ENCODE measurements around the gene PDE1C. TPM values are rescaled to one million over a fixed set of nuclear protein-coding genes. Genes with fewer than 3 reads are reported as not detected.

PDE1C gene
- total RNA-seq, 2 experiments from 2014 or later: not detected

- POLR2A ChIA-PET: no interaction called here
- H3K27ac Mint-ChIP-seq: no peak overlapping the region
These were observed 186.4 kb downstream of the PDE1C start for GRCh38 chr7:31883761-31884164.

GRCh38 chr7:31882187-31882586, 188.0 kb downstream of the PDE1C start:
- ChIA-PET POLR2A (no interaction called here), CTCF (no interaction called here)
- no peaks in the 10 kb centered on the region for H3K27me3 Mint-ChIP-seq
- H3K9me3 Mint-ChIP-seq: peaks cover 16% of the 10 kb centered on the region
- intact Hi-C loops (cut with micrococcal nuclease): no loop called here
- H3K36me3 Mint-ChIP-seq: no peaks in the 10 kb centered on the region
- H3K4me1 Mint-ChIP-seq (ENCODE audit: low read depth): no peaks in the 10 kb centered on the region
- H3K27ac Mint-ChIP-seq: no peak overlapping the region
- DNase-seq: no peak
- H3K4me3 Mint-ChIP-seq: no peak overlapping the region

More at GRCh38 chr7:31883761-31884164, 186.4 kb downstream of the PDE1C start:
- H3K4me3 Mint-ChIP-seq: no peak overlapping the region
- H3K36me3 Mint-ChIP-seq: no peaks in the 10 kb centered on the region
- intact Hi-C loops (cut with micrococcal nuclease): no loop called here
- no peaks in the 10 kb centered on the region for H3K4me1 Mint-ChIP-seq (ENCODE audit: low read depth)
- peaks cover 18% of the 10 kb centered on the region for H3K9me3 Mint-ChIP-seq
- H3K27me3 Mint-ChIP-seq: no peaks in the 10 kb centered on the region
- CTCF ChIA-PET: interaction anchor here (1.0 kb wide), 1 partner anchor 55 kb away, joined by 3 read pairs; no protein-coding TSS in a partner anchor
- DNase-seq: no peak

GRCh38 chr7:31878875-31879274, 191.3 kb downstream of the PDE1C start:
- no peaks in the 10 kb centered on the region for H3K27me3 Mint-ChIP-seq
- no peaks in the 10 kb centered on the region for H3K36me3 Mint-ChIP-seq
- intact Hi-C loops (cut with micrococcal nuclease): no loop called here
- H3K9me3 Mint-ChIP-seq: peaks cover 7% of the 10 kb centered on the region
- ChIA-PET CTCF (no interaction called here), POLR2A (no interaction called here)
- no peak for DNase-seq
- H3K4me3 Mint-ChIP-seq: no peak overlapping the region
- H3K27ac Mint-ChIP-seq: no peak overlapping the region
- no peaks in the 10 kb centered on the region for H3K4me1 Mint-ChIP-seq (ENCODE audit: low read depth)

GRCh38 chr7:31875424-31875823, 194.8 kb downstream of the PDE1C start:
- DNase-seq: no peak
- no peaks in the 10 kb centered on the region for H3K36me3 Mint-ChIP-seq
- H3K4me3 Mint-ChIP-seq: no peak overlapping the region
- ChIA-PET CTCF (no interaction called here), POLR2A (no interaction called here)
- no peaks in the 10 kb centered on the region for H3K4me1 Mint-ChIP-seq (ENCODE audit: low read depth)
- H3K27me3 Mint-ChIP-seq: no peaks in the 10 kb centered on the region
- intact Hi-C loops (cut with micrococcal nuclease): no loop called here
- H3K9me3 Mint-ChIP-seq: peaks cover 4% of the 10 kb centered on the region
- no peak overlapping the region for H3K27ac Mint-ChIP-seq

GRCh38 chr7:31874631-31875386, 195.4 kb downstream of the PDE1C start:
- Mint-ChIP-seq H3K4me1 (ENCODE audit: low read depth) (no peaks in the 10 kb centered on the region), H3K27ac (no peak overlapping the region), H3K27me3 (no peaks in the 10 kb centered on the region), H3K4me3 (no peak overlapping the region), H3K9me3 (peaks cover 4% of the 10 kb centered on the region), H3K36me3 (no peaks in the 10 kb centered on the region)
- no peak for DNase-seq
- ChIA-PET CTCF (no interaction called here), POLR2A (no interaction called here)
- intact Hi-C loops (cut with micrococcal nuclease): no loop called here

- H3K36me3 Mint-ChIP-seq: no peaks in the 10 kb centered on the region
- intact Hi-C loops (cut with micrococcal nuclease): no loop called here
- no peak overlapping the region for H3K4me3 Mint-ChIP-seq
- ChIA-PET CTCF (no interaction called here), POLR2A (no interaction called here)
- DNase-seq: no peak
- no peaks in the 10 kb centered on the region for H3K27me3 Mint-ChIP-seq
- peaks cover 2% of the 10 kb centered on the region for H3K9me3 Mint-ChIP-seq
- H3K27ac Mint-ChIP-seq: no peak overlapping the region
- no peaks in the 10 kb centered on the region for H3K4me1 Mint-ChIP-seq (ENCODE audit: low read depth)
These were observed 196.2 kb downstream of the PDE1C start for GRCh38 chr7:31873816-31874597.

- POLR2A ChIA-PET: no interaction called here
- Mint-ChIP-seq H3K4me3 (no peak overlapping the region), H3K4me1 (ENCODE audit: low read depth) (no peaks in the 10 kb centered on the region), H3K27ac (no peak overlapping the region), H3K27me3 (no peaks in the 10 kb centered on the region), H3K36me3 (no peaks in the 10 kb centered on the region), H3K9me3 (peaks cover 10% of the 10 kb centered on the region)
- CTCF ChIA-PET: no interaction called here
- intact Hi-C loops (cut with micrococcal nuclease): no loop called here
- no peak for DNase-seq
These were observed 197.4 kb downstream of the PDE1C start for GRCh38 chr7:31872545-31873370.

- Mint-ChIP-seq H3K27ac (no peak overlapping the region), H3K4me1 (ENCODE audit: low read depth) (no peaks in the 10 kb centered on the region)
These were observed 205.6 kb downstream of the PDE1C start for GRCh38 chr7:31864646-31865045.

GRCh38 chr7:31860925-31861324, 209.3 kb downstream of the PDE1C start:
- no peaks in the 10 kb centered on the region for H3K27me3 Mint-ChIP-seq
- intact Hi-C loops (cut with micrococcal nuclease): no loop called here
- H3K9me3 Mint-ChIP-seq: peaks cover 3% of the 10 kb centered on the region
- DNase-seq: no peak
- no peaks in the 10 kb centered on the region for H3K36me3 Mint-ChIP-seq
- no peak overlapping the region for H3K4me3 Mint-ChIP-seq
- CTCF ChIA-PET: no interaction called here
- no peaks in the 10 kb centered on the region for H3K4me1 Mint-ChIP-seq (ENCODE audit: low read depth)
- H3K27ac Mint-ChIP-seq: no peak overlapping the region
- POLR2A ChIA-PET: no interaction called here

More at GRCh38 chr7:31864646-31865045, 205.6 kb downstream of the PDE1C start:
- CTCF ChIA-PET: no interaction called here
- H3K27me3 Mint-ChIP-seq: no peaks in the 10 kb centered on the region
- intact Hi-C loops (cut with micrococcal nuclease): no loop called here
- no peak overlapping the region for H3K4me3 Mint-ChIP-seq
- no peak for DNase-seq
- H3K9me3 Mint-ChIP-seq: peaks cover 15% of the 10 kb centered on the region
- no peaks in the 10 kb centered on the region for H3K36me3 Mint-ChIP-seq
- POLR2A ChIA-PET: no interaction called here

GRCh38 chr7:31858055-31858454, 212.2 kb downstream of the PDE1C start:
- intact Hi-C loops (cut with micrococcal nuclease): no loop called here
- Mint-ChIP-seq H3K9me3 (peaks cover 3% of the 10 kb centered on the region), H3K4me3 (no peak overlapping the region), H3K27me3 (no peaks in the 10 kb centered on the region), H3K27ac (no peak overlapping the region), H3K36me3 (no peaks in the 10 kb centered on the region), H3K4me1 (ENCODE audit: low read depth) (no peaks in the 10 kb centered on the region)
- DNase-seq: no peak
- POLR2A ChIA-PET: no interaction called here
- CTCF ChIA-PET: no interaction called here

GRCh38 chr7:31857172-31857571, 213.0 kb downstream of the PDE1C start:
- ChIA-PET POLR2A (no interaction called here), CTCF (no interaction called here)
- no peak for DNase-seq
- intact Hi-C loops (cut with micrococcal nuclease): no loop called here
- no peaks in the 10 kb centered on the region for H3K27me3 Mint-ChIP-seq
- no peaks in the 10 kb centered on the region for H3K36me3 Mint-ChIP-seq
- no peak overlapping the region for H3K27ac Mint-ChIP-seq
- no peak overlapping the region for H3K4me3 Mint-ChIP-seq
- peaks cover 3% of the 10 kb centered on the region for H3K9me3 Mint-ChIP-seq
- H3K4me1 Mint-ChIP-seq (ENCODE audit: low read depth): no peaks in the 10 kb centered on the region

GRCh38 chr7:31856337-31856736, 213.9 kb downstream of the PDE1C start:
- intact Hi-C loops (cut with micrococcal nuclease): no loop called here
- Mint-ChIP-seq H3K9me3 (no peaks in the 10 kb centered on the region), H3K27ac (no peak overlapping the region), H3K4me3 (no peak overlapping the region), H3K36me3 (no peaks in the 10 kb centered on the region), H3K27me3 (no peaks in the 10 kb centered on the region), H3K4me1 (ENCODE audit: low read depth) (no peaks in the 10 kb centered on the region)
- ChIA-PET POLR2A (no interaction called here), CTCF (no interaction called here)
- DNase-seq: no peak
